T47D (cell line): ENCODE results near the gene GFRA1.
"Not testable (repeated sequence)": the region's sequence is repeated elsewhere in the genome, so short reads cannot be mapped to it uniquely, and the experiment has no call there.

Source experiments
- DNase-seq, 2 experiments: peaks; one replicate each; pipeline versions ENCODE4 v3.0.0 to v3.0.0-alpha.2; 2011 to 2012; ENCODE audit warnings: low read depth in 1 of 2, low spot score in 1 of 2
- JUND ChIP-seq: IDR thresholded peaks from 2 replicates; pipeline ENCODE4 v1.6.1; 2012; ENCODE audit warnings: low read depth
- in situ Hi-C: cut with HindIII; loops from 2 replicates; pipeline ENCODE4 v1.10.0; 2016; ENCODE audit warnings: low sequenced_read_pairs, low pct_unique_long_range_greater_than_20kb

The GFRA1 gene

GRCh38 chr10:116168745-116169144, 104.3 kb downstream of the GFRA1 start:
- no peak for TF ChIP-seq JUND
- in situ Hi-C loops, result no loop called here
- DNase-seq, result no peak

- TF ChIP-seq JUND, result no peak
- in situ Hi-C loops, result no loop called here
- no peak for DNase-seq
These were observed 104.7 kb downstream of the GFRA1 start for GRCh38 chr10:116168329-116168728.

GRCh38 chr10:116165941-116166340, 107.1 kb downstream of the GFRA1 start:
- in situ Hi-C loops, DNase-seq: not testable (repeated sequence)

- no peak for DNase-seq
- in situ Hi-C loops, result no loop called here
These were observed 108.7 kb downstream of the GFRA1 start for GRCh38 chr10:116164291-116164690.

GRCh38 chr10:116163333-116164131, 109.5 kb downstream of the GFRA1 start:
- TF ChIP-seq JUND, result no peak
- in situ Hi-C loops, result no loop called here
- no peak for DNase-seq

More at GRCh38 chr10:116164291-116164690, 108.7 kb downstream of the GFRA1 start:
- TF ChIP-seq JUND, result no peak

GRCh38 chr10:116162851-116163250, 110.2 kb downstream of the GFRA1 start:
- no peak for DNase-seq
- in situ Hi-C loops, result no loop called here

GRCh38 chr10:116160271-116160670, 112.7 kb downstream of the GFRA1 start:
- in situ Hi-C loops, result no loop called here
- no peak for TF ChIP-seq JUND
- DNase-seq, result no peak

More at GRCh38 chr10:116162851-116163250, 110.2 kb downstream of the GFRA1 start:
- TF ChIP-seq JUND, result no peak

GRCh38 chr10:116159197-116159596, 113.8 kb downstream of the GFRA1 start:
- in situ Hi-C loops, result no loop called here
- TF ChIP-seq JUND, result no peak
- no peak for DNase-seq

- in situ Hi-C loops, result no loop called here
- no peak for TF ChIP-seq JUND
- no peak for DNase-seq
These were observed 115.0 kb downstream of the GFRA1 start for GRCh38 chr10:116158036-116158435.

GRCh38 chr10:116157485-116157884, 115.5 kb downstream of the GFRA1 start:
- no peak for DNase-seq
- no peak for TF ChIP-seq JUND
- in situ Hi-C loops, result no loop called here

GRCh38 chr10:116156819-116157218, 116.2 kb downstream of the GFRA1 start:
- DNase-seq, result no peak
- in situ Hi-C loops, result no loop called here
- no peak for TF ChIP-seq JUND

GRCh38 chr10:116155191-116155590, 117.8 kb downstream of the GFRA1 start:
- no peak for TF ChIP-seq JUND
- in situ Hi-C loops, result no loop called here
- DNase-seq, result no peak

GRCh38 chr10:116154651-116155050, 118.4 kb downstream of the GFRA1 start:
- in situ Hi-C loops, result no loop called here
- DNase-seq, result no peak
- no peak for TF ChIP-seq JUND

- DNase-seq, result no peak
- TF ChIP-seq JUND, result no peak
- in situ Hi-C loops, result no loop called here
These were observed 121.9 kb downstream of the GFRA1 start for GRCh38 chr10:116151076-116151475.
